Stimulated activated CD4-positive, alpha-beta T cell treated with anti-CD3 and anti-CD28 coated beads, Interleukin-2, amount 100 ng/mL, for 4 hours (primary cell): Measurements from ENCODE around the gene CCNG1.
"Not testable (repeated sequence)": the region's sequence is repeated elsewhere in the genome, so short reads cannot be mapped to it uniquely, and the experiment has no call there.

ENCODE experiments used
- DNase-seq: peaks from one replicate; pipeline ENCODE4 v3.0.0-alpha.2; 2020; ENCODE audit warnings: low read depth

The CCNG1 gene

GRCh38 chr5:163437309-163438182 is at the start of gene CCNG1:
Gene CCNG1 (plus strand): TSS chr5:163437595. CDS start chr5:163439257, 1,662 bp downstream.
- peak; percentile 78 for DNase-seq

- no peak for DNase-seq
Measured at GRCh38 chr5:163395792-163396191, 41.6 kb upstream of the CCNG1 start.

GRCh38 chr5:163396818-163397340 is 40.5 kb upstream of the CCNG1 start:
- DNase-seq = not testable (repeated sequence)

GRCh38 chr5:163397354-163397753 is 40.0 kb upstream of the CCNG1 start:
- DNase-seq = no peak

- DNase-seq = no peak
Measured at GRCh38 chr5:163399923-163400322, 37.5 kb upstream of the CCNG1 start.

- no peak for DNase-seq
Measured at GRCh38 chr5:163401271-163401670, 36.1 kb upstream of the CCNG1 start.

GRCh38 chr5:163402007-163402406 is 35.4 kb upstream of the CCNG1 start:
- no peak for DNase-seq

- no peak for DNase-seq
Measured at GRCh38 chr5:163404364-163405173, 32.8 kb upstream of the CCNG1 start.

- no peak for DNase-seq
Measured at GRCh38 chr5:163407034-163407655, 30.2 kb upstream of the CCNG1 start.

GRCh38 chr5:163408311-163408923 is 29.0 kb upstream of the CCNG1 start:
- DNase-seq = peak; percentile 39

GRCh38 chr5:163409384-163409783 is 28.0 kb upstream of the CCNG1 start:
- DNase-seq = no peak

- no peak for DNase-seq
Measured at GRCh38 chr5:163410505-163410904, 26.9 kb upstream of the CCNG1 start.

- DNase-seq = not testable (repeated sequence)
Measured at GRCh38 chr5:163415673-163416072, 21.7 kb upstream of the CCNG1 start.

- no peak for DNase-seq
Measured at GRCh38 chr5:163424836-163425235, 12.6 kb upstream of the CCNG1 start.

GRCh38 chr5:163426128-163426527 is 11.3 kb upstream of the CCNG1 start:
- not testable (repeated sequence) for DNase-seq

GRCh38 chr5:163432544-163432943 is 4.9 kb upstream of the CCNG1 start:
- no peak for DNase-seq

- no peak for DNase-seq
Measured at GRCh38 chr5:163433271-163433670, 4.1 kb upstream of the CCNG1 start.

GRCh38 chr5:163434401-163434866 is 3.0 kb upstream of the CCNG1 start:
- peak; percentile 19 for DNase-seq

- DNase-seq = no peak
Measured at GRCh38 chr5:163436515-163436914, 880 bp upstream of the CCNG1 start.

GRCh38 chr5:163437011-163437308 is 435 bp upstream of the CCNG1 start:
- no peak for DNase-seq

- DNase-seq = no peak
Measured at GRCh38 chr5:163439092-163439425, 1.7 kb downstream of the CCNG1 start.

- DNase-seq = no peak
Measured at GRCh38 chr5:163440954-163441353, 3.6 kb downstream of the CCNG1 start.
